NCI-H82 (cell line): Measurements from ENCODE around the gene ABTB2.

Experiments
- DNase-seq: peaks from one replicate; lab custom pipeline; 2025; lab: John Stamatoyannopoulos, UW

ABTB2 gene

DNA sequence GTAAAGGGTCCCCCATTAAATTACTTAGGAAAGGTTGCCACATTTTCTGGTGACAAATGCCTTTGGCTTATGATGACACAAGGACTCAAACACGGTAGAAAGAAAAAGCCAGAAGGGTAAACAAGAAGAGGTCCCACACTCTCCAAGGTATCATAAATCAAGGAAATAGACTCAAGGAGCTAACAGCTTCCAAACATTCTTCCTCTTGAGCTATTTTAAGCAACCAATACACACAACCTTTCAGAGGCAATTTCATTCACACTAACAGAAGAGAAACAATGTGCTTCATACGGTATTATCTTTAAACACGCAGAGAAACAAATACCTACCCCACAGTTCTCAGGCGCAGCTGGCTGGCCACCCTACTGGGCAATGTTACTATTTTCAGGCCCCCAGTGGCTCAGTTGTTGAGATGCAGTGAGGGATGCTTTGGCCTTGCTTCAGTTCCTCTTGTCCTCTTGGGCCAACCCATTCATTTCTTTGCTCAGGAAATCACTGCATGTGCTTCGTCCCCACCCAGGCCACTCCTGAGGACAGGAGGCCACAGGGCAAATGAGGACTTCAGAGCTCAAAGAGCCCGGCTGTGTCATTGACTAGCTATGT is 15.8 kb downstream of the ABTB2 start:
- no peak for DNase-seq

- no peak for DNase-seq
Measured at GRCh38 chr11:34341096-34341495, 16.7 kb downstream of the ABTB2 start.

- no peak for DNase-seq
Measured at GRCh38 chr11:34340653-34341052, 17.2 kb downstream of the ABTB2 start.

- DNase-seq: peak; percentile 59
Measured at GRCh38 chr11:34339149-34340064, 18.4 kb downstream of the ABTB2 start.

DNA sequence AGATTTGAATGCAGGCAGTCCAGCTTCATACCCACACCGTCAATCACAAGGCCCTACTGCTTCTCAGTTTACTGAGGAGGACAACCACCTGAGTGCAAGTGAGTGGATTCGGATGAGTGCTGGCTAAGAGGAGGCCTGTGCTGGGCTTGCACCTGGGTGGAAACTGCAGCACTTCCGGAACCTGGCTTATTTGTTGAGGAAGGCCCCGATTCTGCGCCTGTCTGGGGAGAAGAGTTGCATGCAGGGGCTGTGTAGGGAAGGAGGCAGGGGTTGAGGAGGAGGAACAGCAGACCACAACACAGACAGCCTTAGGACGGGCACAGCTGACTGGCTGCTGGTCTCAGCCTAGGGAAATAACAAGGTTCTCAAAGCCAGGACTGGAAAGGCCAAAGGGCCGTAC is 20.8 kb downstream of the ABTB2 start:
- DNase-seq: no peak

DNA sequence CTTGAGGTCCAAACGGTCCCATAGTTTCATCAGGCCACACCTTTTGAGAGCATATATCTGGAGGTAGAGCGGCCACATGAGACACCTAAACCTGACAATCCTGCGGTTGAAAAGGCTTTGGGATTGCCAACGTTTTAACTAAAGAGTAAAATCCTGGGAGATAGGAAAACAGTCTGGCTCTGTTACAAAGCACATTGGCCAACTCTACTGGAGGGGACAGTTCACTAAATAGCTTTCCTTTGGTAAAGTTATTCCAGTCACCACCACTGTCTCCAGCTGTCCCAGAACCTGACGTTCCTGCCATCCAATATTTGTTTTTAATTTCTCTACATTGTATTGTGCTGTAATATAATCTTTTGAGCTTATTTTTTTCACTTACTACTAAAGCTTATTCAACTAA is 22.0 kb downstream of the ABTB2 start:
- DNase-seq: no peak

DNA sequence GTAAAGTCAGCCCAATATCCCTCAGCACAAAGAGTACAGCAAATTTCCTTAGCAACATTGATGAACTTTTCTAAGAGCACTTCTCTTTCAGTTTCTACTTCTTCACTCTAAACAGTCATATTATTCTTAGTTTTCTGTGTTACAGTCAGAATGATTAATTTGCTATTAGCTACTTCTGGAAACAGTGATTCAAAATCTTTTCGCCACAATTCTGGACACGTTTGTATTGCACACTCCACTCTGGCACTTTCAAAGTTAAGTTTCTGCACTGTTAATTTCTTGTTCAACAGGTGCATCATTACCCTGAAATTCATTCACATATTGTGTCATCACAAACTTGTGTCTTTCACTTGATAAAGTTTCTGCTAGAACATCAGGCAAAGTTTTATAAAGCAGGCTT is 22.5 kb downstream of the ABTB2 start:
- no peak for DNase-seq

GRCh38 chr11:34333787-34334186 is 24.0 kb downstream of the ABTB2 start:
- no peak for DNase-seq

- DNase-seq: no peak
Measured at GRCh38 chr11:34332524-34332923, 25.3 kb downstream of the ABTB2 start.

DNA sequence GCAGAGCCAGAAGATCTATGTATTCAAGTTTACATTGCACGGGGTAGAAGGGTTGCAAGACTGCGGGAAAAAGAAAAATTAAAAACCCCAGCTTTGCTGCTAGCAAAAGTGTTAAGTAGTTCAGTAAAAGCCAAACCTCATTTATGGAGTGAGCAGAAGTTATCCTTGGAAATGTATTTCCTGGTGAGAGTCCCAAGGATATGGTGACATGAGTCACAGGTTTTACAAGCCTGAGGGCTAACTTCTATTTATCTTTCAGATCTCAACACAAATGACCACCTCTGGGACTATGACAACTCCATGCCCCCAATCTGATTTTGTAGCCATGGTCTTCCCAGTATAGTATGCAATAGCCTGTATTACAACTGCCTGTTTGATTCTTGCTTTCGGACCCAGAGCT is 26.1 kb downstream of the ABTB2 start:
- no peak for DNase-seq

GRCh38 chr11:34331329-34331728 is 26.5 kb downstream of the ABTB2 start:
- no peak for DNase-seq

GRCh38 chr11:34330653-34331052 is 27.2 kb downstream of the ABTB2 start:
- no peak for DNase-seq

GRCh38 chr11:34329876-34330275 is 27.9 kb downstream of the ABTB2 start:
- no peak for DNase-seq

DNA sequence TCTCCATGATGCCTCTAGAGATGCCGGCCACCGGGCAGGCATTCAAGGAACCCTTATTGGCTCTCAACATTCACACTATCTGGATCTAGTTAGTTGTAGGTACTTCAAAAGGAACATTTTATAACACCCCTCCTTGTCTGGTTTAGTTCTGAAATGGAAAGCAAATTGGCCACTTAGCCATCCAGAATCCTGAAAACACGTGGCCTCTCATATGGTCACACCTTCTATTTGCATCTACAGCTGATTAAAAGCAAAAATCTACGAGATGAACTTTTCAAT is 29.2 kb downstream of the ABTB2 start:
- no peak for DNase-seq

GRCh38 chr11:34327804-34328631 is 29.8 kb downstream of the ABTB2 start:
- peak; percentile 67 for DNase-seq

DNA sequence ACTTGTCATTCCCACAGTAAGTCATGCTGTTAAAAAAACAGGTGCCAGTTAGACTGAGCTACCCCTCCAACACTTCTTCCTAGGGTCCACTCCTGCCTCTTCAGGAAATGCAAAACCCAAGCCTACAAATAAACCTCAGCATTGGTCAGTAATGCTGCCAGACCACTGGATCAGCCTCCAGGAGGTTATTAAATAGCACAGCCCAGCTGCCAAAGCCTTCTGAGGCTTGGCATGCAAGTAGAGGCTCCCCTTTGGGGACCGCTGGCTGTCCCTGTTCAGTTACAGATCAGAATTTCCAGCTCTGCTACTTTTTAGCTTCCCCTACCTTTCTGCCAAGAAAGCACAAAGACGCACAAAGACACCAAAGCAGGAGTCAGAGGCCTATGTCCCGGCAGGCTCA is 33.3 kb downstream of the ABTB2 start:
- no peak for DNase-seq

DNA sequence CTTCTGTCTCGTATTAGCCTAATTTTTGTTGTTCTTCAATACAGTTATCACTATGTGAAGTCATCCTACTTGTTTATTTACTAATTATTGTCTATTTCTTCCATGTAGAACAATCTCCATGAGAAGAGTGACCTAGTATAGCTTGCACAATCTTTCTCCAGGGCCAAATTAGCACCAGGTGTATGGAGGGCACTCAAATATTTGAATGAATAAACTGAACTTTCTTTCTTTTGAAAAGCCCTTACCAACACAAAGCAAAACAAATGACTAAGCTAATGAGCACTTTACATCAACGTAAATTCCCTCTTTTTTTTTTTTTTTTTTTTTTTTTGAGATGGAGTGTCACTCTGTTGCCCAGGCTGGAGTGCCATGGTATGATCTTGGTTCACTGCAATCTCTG is 34.2 kb downstream of the ABTB2 start:
- no peak for DNase-seq

DNA sequence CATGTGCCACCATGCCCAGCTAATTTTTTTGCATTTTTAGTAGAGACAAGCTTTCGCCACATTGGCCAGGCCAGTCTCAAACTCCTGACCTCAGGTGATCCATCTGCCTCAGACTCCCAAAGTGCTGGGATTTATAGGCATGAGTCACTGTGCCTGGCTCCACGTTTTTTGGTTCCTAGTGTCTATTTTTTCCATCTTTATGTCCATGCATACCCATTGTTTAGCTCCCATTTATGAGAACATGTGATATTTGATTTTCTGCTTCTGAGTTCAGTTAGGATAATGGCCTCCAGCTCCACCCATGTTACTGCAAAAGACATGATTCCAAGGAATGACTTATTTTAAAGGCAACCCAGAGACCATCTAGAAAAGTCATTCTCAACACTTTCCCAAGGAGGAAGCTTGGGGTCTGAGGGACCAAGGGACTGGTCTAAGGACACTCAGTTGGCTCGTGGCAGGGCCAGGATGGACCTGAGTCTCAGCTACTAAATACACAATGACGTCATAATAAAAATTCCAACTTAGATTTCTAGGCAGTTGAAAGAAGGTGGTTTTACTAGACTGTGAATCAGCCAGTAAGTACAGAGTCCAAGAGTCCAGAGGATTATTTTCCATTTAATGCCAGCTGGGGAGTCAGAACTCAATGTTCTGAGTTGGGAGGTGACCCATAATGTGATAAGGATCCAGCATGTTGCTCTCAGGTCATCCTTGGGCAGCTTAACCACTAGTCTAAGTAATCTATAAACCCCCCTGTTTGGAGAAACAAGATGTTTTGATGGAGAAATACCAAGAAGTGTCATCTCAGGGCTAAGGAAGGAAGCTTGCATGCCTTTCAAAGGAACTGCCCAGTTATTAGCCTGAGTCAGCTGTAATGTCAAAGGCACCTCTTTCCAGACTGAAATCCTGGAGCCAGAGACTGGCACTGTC is 39.4 kb downstream of the ABTB2 start:
- DNase-seq: no peak

DNA sequence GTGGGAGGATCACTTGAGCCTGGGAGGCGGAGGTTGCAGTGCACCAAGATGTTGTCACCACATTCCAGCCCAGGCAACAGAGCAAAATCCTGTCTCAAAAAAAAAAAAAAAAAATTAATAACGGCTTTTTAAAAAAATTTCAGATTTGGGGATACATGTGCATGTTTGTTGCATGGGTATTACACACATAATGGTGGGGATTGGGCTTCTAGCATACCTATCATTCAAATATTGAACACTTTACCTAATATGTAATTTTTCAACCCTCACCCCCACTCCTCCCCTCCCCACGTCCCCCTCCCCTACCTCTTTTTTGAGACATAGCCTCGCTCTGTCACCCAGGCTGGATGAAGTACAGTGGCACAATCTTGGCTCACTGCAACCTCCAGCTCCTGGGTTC is 40.1 kb downstream of the ABTB2 start:
- DNase-seq: no peak

DNA sequence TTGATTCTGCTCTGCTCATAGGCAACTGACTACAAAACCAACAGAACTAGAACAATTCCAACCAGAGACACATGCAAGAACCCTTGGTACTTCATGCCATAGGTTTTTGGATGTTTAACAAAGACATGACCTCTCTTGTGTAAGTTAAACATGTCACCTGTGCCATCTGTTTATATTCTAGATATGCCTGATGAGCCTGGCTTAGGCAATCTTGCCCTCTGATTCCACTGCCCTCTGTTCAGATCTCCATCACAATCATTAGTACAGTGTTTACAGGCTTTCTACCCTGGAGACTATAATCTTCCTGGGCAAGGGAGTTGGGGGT is 40.8 kb downstream of the ABTB2 start:
- DNase-seq: no peak

GRCh38 chr11:34316347-34317035 is 41.3 kb downstream of the ABTB2 start:
- DNase-seq: no peak
